CD4-positive, alpha-beta T cell treated with Interleukin-17A for 4 hours (primary cell): Measurements from ENCODE around the gene CAND2.

ENCODE experiments used
- DNase-seq: peaks from one replicate; pipeline ENCODE4 v3.0.0-alpha.2; 2020; ENCODE audit warnings: mixed read lengths

CAND2 gene

GRCh38 chr3:12796171-12797123 is at the start of gene CAND2:
Gene CAND2, plus strand, starts transcription at chr3:12796680. Its CDS starts 41 bp downstream, at chr3:12796721.
- DNase-seq = peak; percentile 73

GRCh38 chr3:12748477-12748876 is 48.0 kb upstream of the CAND2 start:
- no peak for DNase-seq

GRCh38 chr3:12750223-12750622 is 46.3 kb upstream of the CAND2 start:
- DNase-seq = no peak

GRCh38 chr3:12750658-12751071 is 45.8 kb upstream of the CAND2 start:
- DNase-seq = peak; percentile 7

- DNase-seq = no peak
Measured at GRCh38 chr3:12751571-12751970, 44.9 kb upstream of the CAND2 start.

GRCh38 chr3:12752102-12752501 is 44.4 kb upstream of the CAND2 start:
- DNase-seq = no peak

- DNase-seq = no peak
Measured at GRCh38 chr3:12752809-12753208, 43.7 kb upstream of the CAND2 start.

GRCh38 chr3:12753275-12754028 is 43.0 kb upstream of the CAND2 start:
- no peak for DNase-seq

GRCh38 chr3:12754313-12754712 is 42.2 kb upstream of the CAND2 start:
- DNase-seq = no peak

- no peak for DNase-seq
Measured at GRCh38 chr3:12755754-12756153, 40.7 kb upstream of the CAND2 start.

- DNase-seq = no peak
Measured at GRCh38 chr3:12756175-12756574, 40.3 kb upstream of the CAND2 start.

GRCh38 chr3:12756635-12757034 is 39.8 kb upstream of the CAND2 start:
- DNase-seq = no peak

- DNase-seq = no peak
Measured at GRCh38 chr3:12758025-12758781, 38.3 kb upstream of the CAND2 start.

- no peak for DNase-seq
Measured at GRCh38 chr3:12759097-12759679, 37.3 kb upstream of the CAND2 start, which contains the start of gene TMEM40. Gene TMEM40, minus strand, starts transcription at chr3:12759259. Its CDS starts 9,427 bp downstream, at chr3:12749832.

- DNase-seq = no peak
Measured at GRCh38 chr3:12759693-12760565, 36.6 kb upstream of the CAND2 start.

GRCh38 chr3:12764171-12764776 is 32.2 kb upstream of the CAND2 start:
- DNase-seq = no peak

GRCh38 chr3:12766541-12766940 is 29.9 kb upstream of the CAND2 start:
- DNase-seq = no peak

- no peak for DNase-seq
Measured at GRCh38 chr3:12768579-12769527, 27.6 kb upstream of the CAND2 start.

GRCh38 chr3:12769761-12770160 is 26.7 kb upstream of the CAND2 start:
- no peak for DNase-seq

GRCh38 chr3:12771236-12771635 is 25.2 kb upstream of the CAND2 start:
- DNase-seq = no peak
